Activated CD4-positive, alpha-beta memory T cell treated with anti-CD3 and anti-CD28 coated beads, Interleukin-2, amount 10 ng/mL, durations not matched to agents 7 days and 5 days (primary cell): ENCODE measurements around the gene UNKL. TPM values are rescaled to one million over a fixed set of nuclear protein-coding genes. Genes with fewer than 3 reads are reported as not detected.

Experiments
- CTCF ChIA-PET: fragments of 350-600 bp; sonication (Branson Sonifier 250); formaldehyde crosslinking; loops from one replicate; lab custom pipeline; 2021; ENCODE audit warnings: antibody characterized with exemption, inconsistent platforms; lab: Charles Lee
- POLR2A ChIA-PET: fragments of 350-600 bp; sonication (Branson Sonifier 250); formaldehyde crosslinking; loops from one replicate; lab custom pipeline; 2021; ENCODE audit warnings: antibody characterized with exemption; lab: Charles Lee
- DNase-seq: peaks from one replicate; pipeline ENCODE4 v3.0.0-alpha.2; 2020
- H3K27ac Mint-ChIP-seq: one replicate; pipeline ENCODE4 v1.8.0; 2021; ENCODE audit warnings: mild to moderate bottlenecking, mixed read lengths
- H3K27me3 Mint-ChIP-seq: one replicate; pipeline ENCODE4 v1.8.0; 2021; ENCODE audit warnings: mixed read lengths
- H3K36me3 Mint-ChIP-seq: one replicate; pipeline ENCODE4 v1.8.0; 2021; ENCODE audit warnings: low read depth, mixed read lengths
- H3K4me1 Mint-ChIP-seq: one replicate; pipeline ENCODE4 v1.8.0; 2021; ENCODE audit warnings: mixed read lengths
- H3K4me3 Mint-ChIP-seq: one replicate; pipeline ENCODE4 v1.8.0; 2021; ENCODE audit warnings: mild to moderate bottlenecking, mixed read lengths
- H3K9me3 Mint-ChIP-seq: one replicate; pipeline ENCODE4 v1.8.0; 2021; ENCODE audit warnings: mixed read lengths
- total RNA-seq, 2 experiments: library from RNA; stranded (reverse); gene quantifications; one replicate each; pipeline ENCODE4 v1.2.3, GENCODE V29; 2021

The UNKL gene
- total RNA-seq, 2 experiments from 2014 or later: 40.0 to 43.7 TPM

DNA sequence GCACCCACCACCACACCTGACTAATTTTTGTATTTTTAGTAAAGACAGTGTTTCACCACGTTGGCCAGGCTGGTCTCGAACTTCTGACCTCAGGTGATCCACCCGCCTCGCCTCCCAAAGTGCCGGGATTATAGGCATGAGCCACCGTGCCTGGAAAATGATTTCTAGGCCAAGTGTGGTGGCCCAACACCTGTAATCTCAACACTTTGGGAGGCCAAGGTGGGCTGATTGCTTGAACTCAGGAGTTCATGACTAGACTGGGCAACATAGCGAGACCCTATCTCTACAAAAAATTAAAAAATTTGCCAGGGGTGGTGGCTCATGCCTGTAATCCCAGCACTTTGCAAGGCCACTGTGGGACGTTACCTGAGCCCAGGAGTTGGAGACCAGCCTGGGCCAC lies 92.1 kb downstream of the UNKL start:
- CTCF ChIA-PET: no interaction called here

DNA sequence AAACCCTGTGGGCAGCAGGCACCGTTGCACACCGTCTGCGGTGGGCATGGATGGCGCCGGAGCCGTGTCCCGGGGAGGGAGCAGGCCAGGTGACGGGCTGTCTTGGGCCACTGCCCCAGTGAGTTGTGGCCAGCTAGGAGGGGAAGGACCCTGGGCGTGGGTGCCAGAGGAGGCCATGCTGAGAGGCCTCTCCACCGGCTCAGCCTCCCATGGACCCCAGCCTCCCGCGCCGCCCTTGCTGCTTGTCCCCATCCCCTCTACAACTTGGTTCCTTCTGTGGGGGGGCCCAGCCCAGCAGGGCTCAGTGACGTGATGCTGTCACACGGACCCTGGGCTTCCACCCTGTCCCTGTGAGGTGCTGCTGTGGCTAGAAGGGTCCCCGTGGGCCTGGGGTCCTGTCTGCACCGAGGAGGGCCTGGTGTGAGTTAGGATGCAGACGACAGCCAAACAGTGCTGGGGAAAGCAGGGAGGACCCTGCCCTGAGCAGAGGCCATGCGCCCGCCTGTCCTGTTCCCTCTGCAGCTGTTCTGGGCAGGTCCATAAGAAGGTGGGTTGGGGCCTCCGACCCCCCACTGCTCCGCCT lies 93.8 kb downstream of the UNKL start:
- DNase-seq: no peak
- ChIA-PET POLR2A (no interaction called here), CTCF (no interaction called here)
- Mint-ChIP-seq H3K27ac (no peak overlapping the region), H3K9me3 (no peaks in the 10 kb centered on the region), H3K36me3 (peaks cover 58% of the 10 kb centered on the region), H3K4me1 (no peaks in the 10 kb centered on the region), H3K27me3 (no peaks in the 10 kb centered on the region), H3K4me3 (no peak overlapping the region)

More for the DNA sequence above, 92.1 kb downstream of the UNKL start:
- H3K4me1 Mint-ChIP-seq: no peaks in the 10 kb centered on the region
- H3K27ac Mint-ChIP-seq: no peak overlapping the region
- H3K36me3 Mint-ChIP-seq: peaks cover 46% of the 10 kb centered on the region
- DNase-seq: no peak
- POLR2A ChIA-PET: interaction anchor here (0.6 kb wide), 1 partner anchor 1583 kb away, joined by 3 read pairs; no protein-coding TSS in a partner anchor
- H3K9me3 Mint-ChIP-seq: no peaks in the 10 kb centered on the region
- no peak overlapping the region for H3K4me3 Mint-ChIP-seq
- H3K27me3 Mint-ChIP-seq: no peaks in the 10 kb centered on the region

DNA sequence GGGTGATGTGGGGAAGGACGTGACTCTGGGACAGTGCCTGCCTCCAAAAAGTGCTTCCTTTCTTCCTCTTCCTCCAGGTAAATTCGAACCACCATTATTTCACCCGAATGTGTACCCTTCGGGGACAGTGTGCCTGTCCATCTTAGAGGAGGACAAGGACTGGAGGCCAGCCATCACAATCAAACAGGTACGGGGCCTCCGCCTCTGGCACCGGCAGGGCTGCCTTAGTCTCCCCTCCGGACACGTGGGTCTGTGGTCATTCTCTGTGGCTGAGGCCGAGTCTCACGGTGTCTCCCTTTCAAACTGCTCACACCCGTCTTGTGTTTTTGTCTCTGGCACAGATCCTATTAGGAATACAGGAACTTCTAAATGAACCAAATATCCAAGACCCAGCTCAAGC lies 94.4 kb downstream of the UNKL start:
- Mint-ChIP-seq H3K27ac (no peak overlapping the region), H3K9me3 (no peaks in the 10 kb centered on the region), H3K4me3 (no peak overlapping the region), H3K27me3 (no peaks in the 10 kb centered on the region), H3K4me1 (no peaks in the 10 kb centered on the region), H3K36me3 (peaks cover 61% of the 10 kb centered on the region)
- POLR2A ChIA-PET: no interaction called here
- no peak for DNase-seq
- CTCF ChIA-PET: no interaction called here

DNA sequence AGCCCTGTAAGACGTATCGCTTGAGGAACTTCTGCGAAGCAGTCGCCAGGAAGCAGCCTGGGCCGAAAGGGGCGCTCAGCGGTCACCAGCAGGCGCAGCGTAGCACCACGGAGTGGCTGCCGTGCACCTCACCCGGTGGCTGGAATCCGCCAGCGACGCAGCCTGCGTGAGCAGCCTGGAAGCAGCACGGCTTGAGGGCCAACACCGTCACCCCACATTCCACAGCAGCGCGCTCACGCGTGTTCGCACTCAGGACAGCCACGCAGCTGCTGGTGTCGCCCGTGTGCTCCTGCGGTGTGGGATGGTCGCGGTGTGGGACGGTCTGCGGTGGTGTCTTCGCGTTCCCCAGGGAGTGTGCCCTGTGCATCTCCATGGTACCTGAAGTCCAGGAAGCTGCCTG lies 95.5 kb downstream of the UNKL start:
- Mint-ChIP-seq H3K4me3 (no peak overlapping the region), H3K27me3 (no peaks in the 10 kb centered on the region), H3K27ac (no peak overlapping the region), H3K36me3 (peaks cover 61% of the 10 kb centered on the region), H3K4me1 (peaks cover 4% of the 10 kb centered on the region), H3K9me3 (no peaks in the 10 kb centered on the region)
- DNase-seq: no peak
- ChIA-PET CTCF (no interaction called here), POLR2A (no interaction called here)

DNA sequence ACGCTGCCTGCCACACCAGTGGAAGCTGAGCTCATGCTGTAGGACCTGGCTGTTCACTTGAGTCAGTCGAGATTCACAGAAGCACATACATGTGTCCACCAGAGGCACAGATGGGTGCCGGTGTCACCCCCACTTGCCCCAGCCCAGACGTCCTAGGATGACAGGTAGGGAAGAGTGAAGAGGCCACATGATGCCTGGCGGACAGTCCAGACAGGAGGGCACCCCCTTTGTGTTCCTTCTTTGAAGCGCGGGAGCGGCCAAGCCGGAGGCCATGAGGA lies 96.3 kb downstream of the UNKL start:
- H3K27ac Mint-ChIP-seq: no peak overlapping the region
- ChIA-PET CTCF (no interaction called here), POLR2A (no interaction called here)
- H3K4me3 Mint-ChIP-seq: no peak overlapping the region
- no peaks in the 10 kb centered on the region for H3K27me3 Mint-ChIP-seq
- H3K4me1 Mint-ChIP-seq: peaks cover 4% of the 10 kb centered on the region
- no peak for DNase-seq
- H3K36me3 Mint-ChIP-seq: peaks cover 60% of the 10 kb centered on the region
- H3K9me3 Mint-ChIP-seq: no peaks in the 10 kb centered on the region

DNA sequence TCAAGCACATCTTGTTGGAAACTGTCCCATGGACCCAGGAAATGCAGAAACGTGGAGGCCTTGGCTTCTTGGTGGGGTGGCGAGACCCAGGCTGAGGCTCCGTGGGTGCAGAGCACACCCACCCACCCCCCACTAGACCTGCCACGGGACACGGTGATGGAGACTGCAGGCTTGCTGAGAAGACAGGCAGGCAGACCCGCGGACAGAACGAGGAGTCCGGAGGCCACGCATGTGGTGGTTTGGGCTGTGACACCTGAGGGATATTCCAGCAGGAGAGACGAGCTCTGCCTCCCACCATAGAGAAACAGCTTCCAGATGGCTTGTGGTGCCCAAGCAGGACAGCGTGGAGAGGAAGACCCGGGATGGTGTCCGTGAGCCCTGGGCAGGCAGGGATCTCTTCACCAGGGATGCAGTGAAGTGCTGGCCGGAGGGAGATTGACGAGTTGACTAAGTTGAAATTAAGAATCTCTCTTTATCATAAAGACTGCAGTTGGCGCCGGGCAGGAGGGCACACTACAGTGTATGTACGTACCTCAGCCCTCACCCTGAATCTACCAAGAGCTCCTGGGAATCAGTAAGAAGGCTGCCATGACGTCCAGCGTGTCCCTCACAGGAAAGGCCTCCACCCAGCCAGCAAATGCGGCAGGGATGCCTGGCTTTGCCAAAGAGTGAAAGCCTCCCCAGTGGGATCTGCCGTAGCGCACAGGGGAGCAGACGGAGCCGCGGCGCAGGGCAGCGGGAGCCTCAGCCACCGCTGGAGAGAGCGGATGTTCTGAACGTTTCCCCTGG lies 96.8 kb downstream of the UNKL start:
- no peak overlapping the region for H3K27ac Mint-ChIP-seq
- no peaks in the 10 kb centered on the region for H3K9me3 Mint-ChIP-seq
- no peak overlapping the region for H3K4me3 Mint-ChIP-seq
- CTCF ChIA-PET: no interaction called here
- no peak for DNase-seq
- POLR2A ChIA-PET: interaction anchor here (0.6 kb wide), 1 partner anchor 9 kb away, joined by 3 read pairs; no protein-coding TSS in a partner anchor
- H3K27me3 Mint-ChIP-seq: no peaks in the 10 kb centered on the region
- H3K4me1 Mint-ChIP-seq: peaks cover 10% of the 10 kb centered on the region
- peaks cover 61% of the 10 kb centered on the region for H3K36me3 Mint-ChIP-seq

DNA sequence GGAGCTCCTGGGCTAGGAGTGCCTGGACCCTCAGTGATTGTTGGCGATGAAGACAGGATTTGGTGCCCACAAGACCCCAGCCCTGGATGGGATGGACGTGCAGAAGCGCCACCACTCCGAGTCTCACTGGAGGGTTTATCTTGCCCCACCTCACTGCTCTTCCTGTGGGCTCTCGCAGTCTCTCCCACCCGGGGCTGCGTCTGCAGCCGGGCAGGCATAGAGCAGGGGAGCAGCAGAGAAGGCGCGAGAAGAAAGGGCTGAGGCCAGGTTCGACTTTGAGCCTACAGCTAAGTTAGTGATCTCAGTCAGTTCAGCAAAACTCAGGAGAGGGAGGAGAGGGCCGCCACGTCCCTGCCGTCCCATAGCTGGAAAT lies 98.5 kb downstream of the UNKL start:
- no peaks in the 10 kb centered on the region for H3K27me3 Mint-ChIP-seq
- POLR2A ChIA-PET: no interaction called here
- H3K27ac Mint-ChIP-seq: no peak overlapping the region
- peaks cover 68% of the 10 kb centered on the region for H3K36me3 Mint-ChIP-seq
- H3K4me3 Mint-ChIP-seq: no peak overlapping the region
- CTCF ChIA-PET: no interaction called here
- DNase-seq: no peak
- no peaks in the 10 kb centered on the region for H3K9me3 Mint-ChIP-seq
- peaks cover 22% of the 10 kb centered on the region for H3K4me1 Mint-ChIP-seq

DNA sequence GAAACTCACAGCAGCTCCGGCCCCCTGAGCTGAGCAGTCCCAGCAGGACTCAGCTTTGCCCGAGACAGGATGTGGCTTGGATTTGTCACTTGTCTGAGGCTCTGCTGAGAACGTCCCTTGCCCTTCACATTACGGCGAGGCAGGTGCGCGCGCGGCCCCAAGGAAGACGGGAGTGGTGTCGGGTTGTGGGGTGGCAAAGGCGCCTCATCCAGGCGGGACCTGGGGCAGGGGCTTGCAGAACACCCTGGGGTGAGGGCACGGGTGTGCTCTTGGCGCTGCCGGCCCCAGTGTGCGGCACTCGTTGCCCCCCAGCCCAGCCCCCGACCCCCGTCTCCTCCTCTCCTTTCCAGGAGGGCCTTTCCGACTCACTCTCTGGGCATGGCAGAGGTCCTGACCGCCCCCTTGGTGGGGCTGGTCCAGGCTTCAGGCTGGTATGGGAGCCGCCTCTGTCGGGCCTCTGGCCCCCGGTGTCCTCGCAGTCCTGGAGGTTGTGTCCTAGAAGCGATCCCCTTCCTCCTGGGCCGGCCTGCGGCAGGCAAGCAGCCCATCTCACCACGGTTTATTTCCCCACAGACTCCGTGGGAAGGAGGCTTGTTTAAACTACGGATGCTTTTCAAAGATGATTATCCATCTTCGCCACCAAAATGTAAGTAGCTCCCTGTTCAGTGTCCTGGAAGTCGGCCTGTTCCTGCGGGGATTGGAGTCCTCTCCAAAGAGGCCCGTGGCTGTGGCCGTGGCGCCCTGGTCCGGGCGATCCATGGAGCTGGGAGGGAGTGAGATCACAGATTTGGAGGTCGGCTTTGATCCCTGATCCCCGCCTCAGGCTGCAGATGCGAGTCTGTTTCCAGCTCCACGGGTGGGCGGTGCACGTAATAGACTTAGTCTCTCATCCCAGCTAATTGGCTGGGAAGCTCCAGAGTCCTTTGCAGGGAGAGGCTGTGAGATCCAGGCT lies 99.1 kb downstream of the UNKL start:
- POLR2A ChIA-PET: no interaction called here
- CTCF ChIA-PET: no interaction called here
- peaks cover 27% of the 10 kb centered on the region for H3K4me1 Mint-ChIP-seq

DNA sequence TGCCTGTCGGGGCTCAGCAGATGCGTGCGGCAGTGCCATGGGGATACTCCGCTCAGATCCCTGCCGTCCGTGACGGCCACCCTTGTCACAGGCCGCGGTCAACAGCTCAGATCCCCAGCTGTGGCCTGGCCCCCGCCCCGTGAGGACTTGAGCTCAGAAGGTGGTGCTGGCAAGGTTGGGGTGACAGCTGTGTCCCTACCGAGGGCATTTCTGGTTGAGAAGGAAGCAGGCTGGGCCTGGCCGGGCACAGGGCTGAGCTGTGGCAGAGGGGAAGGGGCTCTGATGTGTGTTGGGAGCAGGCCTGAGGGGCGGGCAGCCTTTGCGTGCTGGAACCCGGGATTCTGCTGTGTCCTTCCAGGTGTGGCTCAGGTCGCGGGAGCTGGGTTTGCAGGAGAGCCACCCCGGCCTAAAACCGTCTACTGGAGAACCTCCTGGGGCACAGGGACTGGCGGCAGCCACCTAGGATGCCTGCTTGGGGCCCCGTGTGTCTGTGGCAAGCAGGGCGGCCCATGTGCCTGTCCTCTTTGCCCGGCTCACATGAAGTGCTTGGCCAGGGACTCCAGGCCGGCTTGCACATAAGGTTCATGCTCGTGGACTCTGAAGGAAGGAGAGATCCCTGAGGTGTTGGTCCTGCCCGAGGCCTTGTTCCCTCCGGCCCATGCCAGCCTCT lies 100.0 kb downstream of the UNKL start:
- ChIA-PET POLR2A (no interaction called here), CTCF (interaction anchor here (0.6 kb wide), 1 partner anchor 595 kb away, joined by 3 read pairs; no protein-coding TSS in a partner anchor)
- Mint-ChIP-seq H3K27me3 (no peaks in the 10 kb centered on the region), H3K36me3 (peaks cover 67% of the 10 kb centered on the region), H3K27ac (no peak overlapping the region), H3K9me3 (no peaks in the 10 kb centered on the region), H3K4me1 (peaks cover 28% of the 10 kb centered on the region), H3K4me3 (no peak overlapping the region)
- DNase-seq: no peak

More for the DNA sequence above, 99.1 kb downstream of the UNKL start:
- DNase-seq: no peak
- no peaks in the 10 kb centered on the region for H3K27me3 Mint-ChIP-seq
- H3K27ac Mint-ChIP-seq: no peak overlapping the region
- no peaks in the 10 kb centered on the region for H3K9me3 Mint-ChIP-seq
- peaks cover 70% of the 10 kb centered on the region for H3K36me3 Mint-ChIP-seq
- H3K4me3 Mint-ChIP-seq: no peak overlapping the region

DNA sequence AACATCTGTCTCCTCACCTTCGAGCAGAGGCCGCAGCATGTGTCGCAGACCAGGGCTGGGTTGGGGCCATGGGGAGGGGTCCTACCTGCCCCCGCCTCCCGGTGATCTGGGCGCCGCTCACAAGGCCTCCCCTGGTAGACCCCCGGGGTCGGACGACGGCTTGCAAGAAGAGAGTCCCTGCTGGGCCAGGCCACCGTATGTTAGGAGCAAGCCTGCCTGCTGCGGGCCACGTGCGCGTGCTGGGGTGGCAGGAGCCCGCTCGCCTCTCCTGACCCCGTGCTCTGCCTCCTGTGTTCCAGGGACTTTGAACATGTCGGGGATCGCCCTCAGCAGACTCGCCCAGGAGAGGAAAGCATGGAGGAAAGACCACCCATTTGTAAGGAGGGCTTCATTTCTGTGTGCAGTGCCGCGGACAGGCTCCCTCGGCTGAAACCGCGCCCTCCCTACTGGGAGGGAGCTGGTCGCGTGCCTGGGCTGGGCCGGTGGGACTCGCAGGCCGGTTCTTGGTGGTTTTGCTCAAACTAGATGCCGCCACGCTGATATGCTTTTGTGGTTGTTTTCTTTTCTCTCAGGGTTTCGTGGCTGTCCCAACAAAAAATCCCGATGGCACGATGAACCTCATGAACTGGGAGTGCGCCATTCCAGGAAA lies 100.7 kb downstream of the UNKL start:
- ChIA-PET POLR2A (no interaction called here), CTCF (interaction anchor here (0.6 kb wide), 1 partner anchor 594 kb away, joined by 3 read pairs; no protein-coding TSS in a partner anchor)
- H3K4me1 Mint-ChIP-seq: peaks cover 28% of the 10 kb centered on the region
- no peaks in the 10 kb centered on the region for H3K27me3 Mint-ChIP-seq
- H3K27ac Mint-ChIP-seq: no peak overlapping the region
- H3K4me3 Mint-ChIP-seq: no peak overlapping the region
- no peaks in the 10 kb centered on the region for H3K9me3 Mint-ChIP-seq
- no peak for DNase-seq
- H3K36me3 Mint-ChIP-seq: peaks cover 61% of the 10 kb centered on the region
